IMR-90 (cell line): Measurements from ENCODE around the gene CAMKMT. TPM values are rescaled to one million over a fixed set of nuclear protein-coding genes. Genes with fewer than 3 reads are reported as not detected.
A peak's percentile ranks its signal among the peaks of the same experiment; 100 is the strongest.

Source experiments
- ATAC-seq: fragments of 200-7000 bp; cut with Tn5 transposase; 2 replicates; pipeline ENCODE4 v1.9.1; 2020; ENCODE audit warnings: low read depth, mild to moderate bottlenecking, moderate library complexity
- BruUV-seq: library from RNA; stranded (reverse); fragments of 400-500 nt; replicated peaks from 2 replicates; lab custom pipeline; 2021; lab: Mats Ljungman, UMichigan
- CTCF ChIA-PET: fragments of 300-600 bp; formaldehyde crosslinking; extraction: SDS; loops from one replicate; lab custom pipeline; 2021; ENCODE audit warnings: antibody characterized with exemption; lab: Yijun Ruan, JAX
- POLR2A ChIA-PET: fragments of 300-600 bp; sonication (Branson Sonifier 250); formaldehyde crosslinking; loops from one replicate; lab custom pipeline; 2022; ENCODE audit warnings: antibody characterized with exemption; ENCODE audit not compliant: unreplicated experiment; lab: Charles Lee
- DNase-seq: peaks from one replicate; pipeline ENCODE4 v3.0.0; 2013
- H2AFZ ChIP-seq: replicated peaks from 2 replicates; pipeline ENCODE3; 2013; ENCODE audit warnings: low read length, mild to moderate bottlenecking; ENCODE audit not compliant: poor library complexity
- H2AK5ac ChIP-seq: 2 replicates; pipeline ENCODE4 v1.6.1; 2013; ENCODE audit warnings: low read depth, low read length, inconsistent platforms
- H2AK9ac ChIP-seq: replicated peaks from 2 replicates; pipeline ENCODE3; 2013; ENCODE audit warnings: mild to moderate bottlenecking, low read depth, low read length, moderate library complexity; ENCODE audit not compliant: poor library complexity
- H2BK120ac ChIP-seq: 2 replicates; pipeline ENCODE4 v1.6.1; 2013; ENCODE audit warnings: low read depth, low read length, inconsistent platforms
- H2BK15ac ChIP-seq: 3 replicates; pipeline ENCODE4 v1.6.1; 2013; ENCODE audit warnings: low read depth, low read length, inconsistent platforms
- H2BK20ac ChIP-seq: 2 replicates; pipeline ENCODE4 v1.6.1; 2013; ENCODE audit warnings: low read depth, mild to moderate bottlenecking, inconsistent platforms, low read length, moderate library complexity
- H2BK5ac ChIP-seq: 2 replicates; pipeline ENCODE4 v1.6.1; 2013; ENCODE audit warnings: mild to moderate bottlenecking, low read depth, low read length, inconsistent platforms; ENCODE audit not compliant: poor library complexity, severe bottlenecking
- H3K14ac ChIP-seq: replicated peaks from 2 replicates; pipeline ENCODE4 v1.6.1; 2013; ENCODE audit warnings: low read depth, low read length, inconsistent platforms
- H3K18ac ChIP-seq: 2 replicates; pipeline ENCODE4 v1.6.1; 2013; ENCODE audit warnings: low read depth, low read length, control low read depth
- H3K23ac ChIP-seq: 2 replicates; pipeline ENCODE4 v1.6.1; 2013; ENCODE audit warnings: low read depth, low read length, inconsistent platforms
- H3K27ac ChIP-seq: 2 replicates; pipeline ENCODE4 v1.5.1; 2013; ENCODE audit warnings: mild to moderate bottlenecking, control low read depth, low read length; ENCODE audit not compliant: insufficient read depth
- H3K27me3 ChIP-seq: 2 replicates; pipeline ENCODE4 v1.6.1; 2013; ENCODE audit warnings: low read length; ENCODE audit not compliant: control insufficient read depth, insufficient read depth
- H3K36me3 ChIP-seq: 2 replicates; pipeline ENCODE4 v1.6.1; 2013; ENCODE audit warnings: low read length, mixed read lengths; ENCODE audit not compliant: control insufficient read depth, insufficient read depth
- H3K4ac ChIP-seq: 2 replicates; pipeline ENCODE4 v1.6.1; 2013; ENCODE audit warnings: low read depth, low read length, inconsistent platforms
- H3K4me1 ChIP-seq: 2 replicates; pipeline ENCODE4 v1.6.1; 2013; ENCODE audit warnings: low read length, mixed read lengths; ENCODE audit not compliant: control insufficient read depth, insufficient read depth
- H3K4me2 ChIP-seq: 2 replicates; pipeline ENCODE4 v1.6.1; 2013; ENCODE audit warnings: low read depth, mild to moderate bottlenecking, control low read depth, low read length, moderate library complexity
- H3K4me3 ChIP-seq: 2 replicates; pipeline ENCODE4 v1.5.1; 2013; ENCODE audit warnings: low read depth, mild to moderate bottlenecking, control low read depth, low read length, moderate library complexity; ENCODE audit not compliant: insufficient read depth
- H3K56ac ChIP-seq: 2 replicates; pipeline ENCODE4 v1.6.1; 2013; ENCODE audit warnings: low read length, inconsistent platforms; ENCODE audit not compliant: insufficient read depth; ENCODE audit errors: extremely low read depth
- H3K79me1 ChIP-seq, 2 experiments: 2 replicates each; pipeline ENCODE4 v1.6.1; 2013; ENCODE audit warnings: low read length in 2 of 2, inconsistent platforms in 1 of 2, low read depth in 1 of 2
- H3K9ac ChIP-seq: 2 replicates; pipeline ENCODE4 v1.6.1; 2013; ENCODE audit warnings: low read depth, low read length, control low read depth
- H3K9me1 ChIP-seq: 2 replicates; pipeline ENCODE4 v1.6.1; 2013; ENCODE audit warnings: low read length, inconsistent platforms; ENCODE audit not compliant: insufficient read depth
- H3K9me3 ChIP-seq: 2 replicates; pipeline ENCODE4 v1.6.1; 2013; ENCODE audit warnings: low read length; ENCODE audit not compliant: control insufficient read depth, insufficient read depth
- H4K20me1 ChIP-seq: 2 replicates; pipeline ENCODE4 v1.6.1; 2013; ENCODE audit warnings: low read length, inconsistent platforms; ENCODE audit not compliant: insufficient read depth
- H4K5ac ChIP-seq: 2 replicates; pipeline ENCODE4 v1.6.1; 2013; ENCODE audit warnings: mild to moderate bottlenecking, low read depth, low read length, control low read depth
- H4K8ac ChIP-seq, 2 experiments: 2 replicates each; pipeline ENCODE4 v1.6.1; 2013; ENCODE audit warnings: low read depth in 2 of 2, low read length in 2 of 2, control low read depth in 1 of 2, inconsistent platforms in 1 of 2
- H4K91ac ChIP-seq: 2 replicates; pipeline ENCODE4 v1.6.1; 2013; ENCODE audit warnings: low read depth, low read length, inconsistent platforms; ENCODE audit not compliant: insufficient read depth
- BHLHE40 ChIP-seq: fragments of 150-350 bp; IDR thresholded peaks from 2 replicates; pipeline ENCODE4 v1.6.1; 2016; ENCODE audit warnings: mild to moderate bottlenecking, low read depth, low read length
- CHD1 ChIP-seq: IDR thresholded peaks from 2 replicates; pipeline ENCODE4 v1.6.1; 2012; ENCODE audit warnings: low read depth, low read length, improper control_type of control experiment
- ELK1 ChIP-seq: fragments of 150-350 bp; IDR thresholded peaks from 2 replicates; pipeline ENCODE4 v1.6.1; 2016; ENCODE audit warnings: low read depth, mild to moderate bottlenecking, low read length, moderate library complexity, borderline replicate concordance
- FOS ChIP-seq: fragments of 150-350 bp; IDR thresholded peaks from 2 replicates; pipeline ENCODE4 v1.6.1; 2016; ENCODE audit warnings: low read depth, low read length
- MAFK ChIP-seq: IDR thresholded peaks from 2 replicates; pipeline ENCODE4 v1.6.1; 2012; ENCODE audit warnings: low read depth, low read length, improper control_type of control experiment
- MXI1 ChIP-seq: IDR thresholded peaks from 2 replicates; pipeline ENCODE4 v1.6.1; 2012; ENCODE audit warnings: low read depth, mild to moderate bottlenecking, low read length, moderate library complexity, borderline replicate concordance
- NFE2L2 ChIP-seq: fragments of 150-350 bp; IDR thresholded peaks from 2 replicates; pipeline ENCODE4 v1.6.1; 2016; ENCODE audit warnings: low read depth, mild to moderate bottlenecking, low read length
- POLR2A ChIP-seq: IDR thresholded peaks from 2 replicates; pipeline ENCODE4 v1.6.1; 2012; ENCODE audit warnings: mild to moderate bottlenecking, low read depth, low read length
- RFX5 ChIP-seq: IDR thresholded peaks from 2 replicates; pipeline ENCODE4 v1.8.0; 2012; ENCODE audit warnings: low read depth, mild to moderate bottlenecking, low read length, moderate library complexity
- WGBS, 2 experiments: methylation state at CpG; one replicate each; pipeline versions ENCODE4 v1.1.5 to v1.1.7; 2013; ENCODE audit warnings: missing lambda C conversion rate in 2 of 2; ENCODE audit not compliant: insufficient read length in 1 of 2; ENCODE audit errors: extremely low coverage in 2 of 2; 5-methylcytosine and 5-hydroxymethylcytosine counted together
- dilution Hi-C: fragments of 300-500 bp; cut with HindIII; formaldehyde crosslinking; loops from one replicate; pipeline ENCODE4 v1.14.3; 2018; ENCODE audit warnings: low sequenced_read_pairs; ENCODE audit not compliant: unreplicated experiment
- in situ Hi-C: fragments of 300-500 bp; cut with MboI; formaldehyde crosslinking; loops from 3 replicates; pipeline ENCODE4 v1.14.3; 2019; ENCODE audit warnings: low sequenced_read_pairs, inconsistent platforms, mixed read lengths
- intact Hi-C: fragments of 100-400 bp; cut with micrococcal nuclease; formaldehyde crosslinking; loops from 2 replicates; pipeline ENCODE4 v1.10.0; 2022
- polyA plus RNA-seq, 3 experiments: library from polyadenylated mRNA; depleted of rRNA; stranded (reverse); fragments of >200 nt; gene quantifications; 2 replicates each; pipeline ENCODE4 v1.2.3, GENCODE V29; 2012; ENCODE audit warnings: low replicate concordance in 1 of 3
- total RNA-seq: library from RNA; depleted of rRNA; stranded (reverse); fragments of >200 nt; gene quantifications from 2 replicates; pipeline ENCODE4 v1.2.3, GENCODE V29; 2012

The CAMKMT gene
- total and polyA plus RNA-seq, 2 of the 4 experiments (the other 2 are of a cell fraction), result 4.4 to 6.8 TPM

GRCh38 chr2:44333994-44334393, 27.8 kb upstream of the CAMKMT start:
- Histone ChIP-seq H3K9ac (no peak overlapping the region; the same call in 1 of the 2 replicates), H2BK5ac (no peak overlapping the region), H3K18ac (no peak overlapping the region), H3K14ac (no peak overlapping the region), H2AK9ac (no peak overlapping the region), H3K4me2 (peak overlapping the region; percentile 49; the same call in 1 of the 2 replicates), H4K91ac (no peak overlapping the region), H2BK20ac (no peak overlapping the region), H3K79me1 (peaks cover 4 to 6% of the 10 kb centered on the region in 2 experiments; a peak in 2 of 4 replicates), H3K56ac (no peak overlapping the region), H2BK120ac (no peak overlapping the region), H3K27me3 (no peaks in the 10 kb centered on the region), H3K27ac (peak overlapping the region; percentile 60; the same call in 1 of the 2 replicates), H4K5ac (no peak overlapping the region), H3K23ac (no peak overlapping the region), H3K9me1 (peaks cover 4% of the 10 kb centered on the region; the same call in 1 of the 2 replicates), H3K9me3 (no peaks in the 10 kb centered on the region), H2BK15ac (no peak overlapping the region), H4K8ac (no peak overlapping the region), H2AFZ (no peak overlapping the region), H3K36me3 (peaks cover 11% of the 10 kb centered on the region), H3K4me3 (no peak overlapping the region), H3K4me1 (peaks cover 7% of the 10 kb centered on the region), H4K20me1 (no peaks in the 10 kb centered on the region), H2AK5ac (no peak overlapping the region), H3K4ac (no peak overlapping the region)
- dilution Hi-C loops (no loop called here), intact Hi-C loops (no loop called here), in situ Hi-C loops (no loop called here)
- TF ChIP-seq ELK1 (no peak), BHLHE40 (no peak), CHD1 (no peak), MXI1 (no peak), POLR2A (no peak), NFE2L2 (no peak), FOS (no peak), MAFK (no peak), RFX5 (no peak)
- ChIA-PET CTCF (interaction anchor here (0.5 to 1.0 kb wide), 4 partner anchors 9 to 1511 kb away, joined by 3 to 4 read pairs (median 3); no protein-coding TSS in a partner anchor), POLR2A (no interaction called here)
- ATAC-seq, result peak; percentile 22; the same call in 1 of the 2 replicates
- BruUV-seq, result no TSS peak
- DNase-seq, result no peak
- no CpG with 5 or more reads among the region's 1 CpG for WGBS, 2 experiments
